SH-SY5Y (cell line): ENCODE measurements around the gene NEK7.

Experiments used
- GATA2 ChIP-seq: IDR thresholded peaks from 2 replicates; pipeline ENCODE4 v1.6.1; 2011; ENCODE audit warnings: mild to moderate bottlenecking, low read depth, low read length
- GATA3 ChIP-seq: IDR thresholded peaks from 2 replicates; pipeline ENCODE4 v1.6.1; 2011; ENCODE audit warnings: low read depth, mild to moderate bottlenecking, low read length, moderate library complexity

- TF ChIP-seq GATA2: no peak
- no peak for TF ChIP-seq GATA3
Observed at GRCh38 chr1:198143797-198144196, 13.0 kb upstream of the NEK7 start.
